Type B pancreatic cell (in vitro differentiated cells): Measurements from ENCODE around the gene ACSS1. TPM values are rescaled to one million over a fixed set of nuclear protein-coding genes. Genes with fewer than 3 reads are reported as not detected.

Experiments
- DNase-seq: peaks from one replicate; pipeline ENCODE4 v3.0.0; 2021; ENCODE audit warnings: mixed read lengths; ENCODE audit not compliant: unreplicated experiment; ENCODE audit errors: extremely low spot score
- H3K27ac Mint-ChIP-seq: 2 replicates; pipeline ENCODE4 v1.8.0; 2021; ENCODE audit warnings: mild to moderate bottlenecking, mixed read lengths
- H3K27me3 Mint-ChIP-seq: 2 replicates; pipeline ENCODE4 v1.8.0; 2021; ENCODE audit warnings: mixed read lengths
- H3K36me3 Mint-ChIP-seq: 2 replicates; pipeline ENCODE4 v1.8.0; 2021; ENCODE audit warnings: mixed read lengths
- H3K4me1 Mint-ChIP-seq: one replicate; pipeline ENCODE4 v1.8.0; 2021; ENCODE audit warnings: mixed read lengths; ENCODE audit not compliant: unreplicated experiment
- H3K4me3 Mint-ChIP-seq: 2 replicates; pipeline ENCODE4 v1.8.0; 2021; ENCODE audit warnings: mild to moderate bottlenecking, mixed read lengths
- H3K9me3 Mint-ChIP-seq: 2 replicates; pipeline ENCODE4 v1.8.0; 2021; ENCODE audit warnings: mixed read lengths
- CTCF ChIP-seq: fragments of 200-600 bp; sonication (generic); conservative IDR thresholded peaks from 2 replicates; pipeline ENCODE4 v1.5.0; 2021; ENCODE audit warnings: antibody characterized with exemption, mild to moderate bottlenecking
- total RNA-seq: library from RNA; stranded (reverse); gene quantifications from 2 replicates; pipeline ENCODE4 v1.2.1, GENCODE V29; 2021; ENCODE audit warnings: low replicate concordance

The ACSS1 gene
- total RNA-seq, 1 donor from 2014 or later = 27.5 TPM

GRCh38 chr20:25036331-25036936 lies 21.5 kb downstream of the ACSS1 start:
- no peaks in the 10 kb centered on the region for H3K9me3 Mint-ChIP-seq
- H3K4me3 Mint-ChIP-seq = no peak overlapping the region
- TF ChIP-seq CTCF = no peak
- H3K36me3 Mint-ChIP-seq = no peaks in the 10 kb centered on the region
- peaks cover 26% of the 10 kb centered on the region for H3K4me1 Mint-ChIP-seq
- DNase-seq = no peak
- H3K27ac Mint-ChIP-seq = no peak overlapping the region
- H3K27me3 Mint-ChIP-seq = no peaks in the 10 kb centered on the region

GRCh38 chr20:25035921-25036320 lies 22.0 kb downstream of the ACSS1 start:
- Mint-ChIP-seq H3K36me3 (no peaks in the 10 kb centered on the region), H3K27me3 (no peaks in the 10 kb centered on the region), H3K4me1 (peaks cover 26% of the 10 kb centered on the region), H3K4me3 (no peak overlapping the region), H3K9me3 (no peaks in the 10 kb centered on the region), H3K27ac (no peak overlapping the region)
- DNase-seq = no peak
- TF ChIP-seq CTCF = no peak

DNA sequence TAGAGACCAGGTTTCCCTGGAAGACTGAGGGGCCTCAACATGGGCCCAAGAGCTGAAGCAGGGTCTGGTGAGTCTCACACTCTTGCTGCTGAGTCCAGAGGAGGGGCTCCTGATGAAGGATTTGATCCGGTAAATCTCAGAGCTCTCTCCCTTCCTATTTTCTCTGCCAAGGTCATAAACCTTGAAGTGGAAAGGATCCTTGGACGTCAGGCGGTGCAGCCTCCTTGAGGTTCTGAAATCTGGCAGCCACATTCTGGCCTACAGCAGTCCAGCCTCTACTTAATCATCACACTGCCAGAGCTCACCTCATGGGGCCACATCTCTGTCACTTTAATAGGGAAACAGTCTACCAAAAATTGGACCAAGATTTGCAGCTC lies 24.0 kb downstream of the ACSS1 start:
- TF ChIP-seq CTCF = no peak
- no peak for DNase-seq
- no peak overlapping the region for H3K4me3 Mint-ChIP-seq

GRCh38 chr20:25033265-25033923 lies 24.5 kb downstream of the ACSS1 start:
- DNase-seq = no peak
- TF ChIP-seq CTCF = no peak
- peak overlapping the region; percentile 22 for H3K4me3 Mint-ChIP-seq
- peaks cover 26% of the 10 kb centered on the region for H3K4me1 Mint-ChIP-seq
- no peaks in the 10 kb centered on the region for H3K27me3 Mint-ChIP-seq
- H3K9me3 Mint-ChIP-seq = no peaks in the 10 kb centered on the region
- no peaks in the 10 kb centered on the region for H3K36me3 Mint-ChIP-seq
- H3K27ac Mint-ChIP-seq = peak overlapping the region; percentile 53

More for the DNA sequence above, 24.0 kb downstream of the ACSS1 start:
- Mint-ChIP-seq H3K27ac (no peak overlapping the region), H3K9me3 (no peaks in the 10 kb centered on the region), H3K4me1 (peaks cover 26% of the 10 kb centered on the region), H3K36me3 (no peaks in the 10 kb centered on the region), H3K27me3 (no peaks in the 10 kb centered on the region)

GRCh38 chr20:25032478-25033264 lies 25.3 kb downstream of the ACSS1 start:
- TF ChIP-seq CTCF = peak; percentile 41
- Mint-ChIP-seq H3K9me3 (no peaks in the 10 kb centered on the region), H3K27ac (peak overlapping the region; percentile 53), H3K36me3 (no peaks in the 10 kb centered on the region), H3K27me3 (no peaks in the 10 kb centered on the region), H3K4me3 (peak overlapping the region; percentile 22), H3K4me1 (peaks cover 26% of the 10 kb centered on the region)
- no peak for DNase-seq
